VCaP (cell line): ENCODE data around the gene KIAA0753.

Experiments used
- H3K27ac ChIP-seq: fragments of 450-650 bp; 2 replicates; pipeline ENCODE4 v1.5.1; 2017
- CTCF ChIP-seq: fragments of 450-650 bp; conservative IDR thresholded peaks from 2 replicates; pipeline ENCODE4 v1.5.1; 2017; ENCODE audit warnings: mild to moderate bottlenecking, moderate library complexity

The KIAA0753 gene

DNA sequence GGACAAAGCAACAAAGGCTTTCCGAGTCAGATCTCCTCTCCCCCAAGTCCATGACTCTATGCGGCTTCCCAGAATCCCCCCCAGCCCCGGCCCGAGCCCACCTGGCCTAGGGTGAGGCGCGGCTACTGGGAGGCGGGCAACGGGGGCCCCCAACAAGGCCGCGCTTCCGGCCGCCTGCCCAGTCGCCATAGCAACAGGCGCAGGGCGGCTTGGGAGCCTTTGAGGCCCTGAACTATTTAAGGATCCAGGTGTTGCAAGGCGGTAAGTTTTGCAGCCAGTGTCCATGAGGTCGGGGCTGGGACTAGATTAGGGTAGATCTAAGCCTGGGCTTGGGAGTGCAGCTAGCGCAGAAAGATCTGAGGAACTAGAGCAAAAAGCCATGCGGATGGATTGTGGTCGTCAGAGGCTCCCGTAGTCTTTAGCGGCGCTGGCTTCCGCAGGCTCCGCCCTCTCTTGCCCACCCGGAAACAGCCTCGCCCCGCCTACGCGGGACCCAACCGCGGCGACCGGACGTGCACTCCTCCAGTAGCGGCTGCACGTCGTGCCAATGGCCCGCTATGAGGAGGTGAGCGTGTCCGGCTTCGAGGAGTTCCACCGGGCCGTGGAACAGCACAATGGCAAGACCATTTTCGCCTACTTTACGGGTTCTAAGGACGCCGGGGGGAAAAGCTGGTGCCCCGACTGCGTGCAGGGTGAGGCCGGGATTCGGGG lies at the start of gene KIAA0753, which contains the start of gene TXNDC17:
Gene KIAA0753 (minus strand): TSS at position 176 of the 711 bp plus-strand sequence. CDS start 5,608 bp downstream, outside the sequence.
Gene TXNDC17 (plus strand): TSS at position 525 of the 711 bp plus-strand sequence. CDS start 23 bp downstream, at position 548.
- no peak for TF ChIP-seq CTCF
- H3K27ac ChIP-seq: peak within 1 kb of the TSS; percentile 84

DNA sequence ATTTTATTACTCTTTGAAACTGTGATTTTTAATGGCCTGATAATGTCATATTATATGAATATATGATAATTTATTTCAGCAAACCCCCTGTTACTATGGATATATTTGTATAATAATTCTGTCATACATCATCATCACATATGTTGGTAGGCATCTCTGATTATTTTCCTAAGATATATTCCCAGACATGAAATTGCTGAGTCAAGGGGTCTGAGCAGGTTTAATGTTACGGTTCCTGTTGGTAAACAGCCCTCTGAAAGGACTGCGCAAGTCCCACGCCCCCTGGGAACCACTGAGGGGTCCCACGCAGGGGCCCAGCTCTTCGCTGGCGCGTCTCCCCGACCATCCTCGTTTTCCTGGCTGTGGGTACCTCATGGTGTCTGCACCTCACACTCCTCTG lies 48.4 kb upstream of the KIAA0753 start:
- H3K27ac ChIP-seq: no peak overlapping the region
- no peak for TF ChIP-seq CTCF

DNA sequence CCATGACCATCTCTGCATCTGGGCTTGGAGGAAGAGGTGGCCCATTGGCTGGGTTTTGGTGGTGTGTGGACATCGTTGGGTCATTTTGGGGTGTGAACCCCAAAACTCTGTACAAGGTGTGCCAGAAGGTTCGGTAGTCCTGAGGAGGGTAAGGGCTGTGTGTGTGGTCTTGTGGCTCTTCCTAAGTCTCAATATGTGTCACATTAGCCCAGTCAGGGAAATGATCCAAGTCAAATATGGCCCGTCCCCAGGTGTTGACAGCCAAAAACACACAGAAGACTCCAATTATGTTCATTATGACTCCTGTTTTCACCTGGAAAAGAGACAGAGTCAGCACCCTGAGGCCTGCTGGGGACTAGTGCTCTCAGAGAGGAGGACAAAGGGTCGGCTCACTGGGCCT lies 45.5 kb upstream of the KIAA0753 start:
- no peak for TF ChIP-seq CTCF
- no peak overlapping the region for H3K27ac ChIP-seq

GRCh38 chr17:6684881-6685767 lies 44.6 kb upstream of the KIAA0753 start:
- TF ChIP-seq CTCF: no peak
- H3K27ac ChIP-seq: no peak overlapping the region

DNA sequence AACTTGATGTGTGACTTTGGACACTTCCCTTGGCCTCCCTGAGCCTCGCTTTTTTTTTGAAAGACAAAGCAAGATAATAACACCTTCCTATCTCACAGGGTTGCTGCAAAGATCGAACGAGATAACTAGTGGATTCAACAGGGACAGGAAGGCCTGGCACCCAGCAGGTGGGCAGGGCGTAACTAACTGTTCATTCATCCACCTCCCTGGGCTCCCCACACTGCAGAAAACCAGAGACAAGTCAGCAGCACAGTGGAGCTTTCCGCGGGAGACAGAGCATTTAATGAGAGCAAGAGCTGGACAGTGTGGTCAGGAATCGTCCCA lies 43.9 kb upstream of the KIAA0753 start:
- TF ChIP-seq CTCF: no peak
- no peak overlapping the region for H3K27ac ChIP-seq

- H3K27ac ChIP-seq: no peak overlapping the region
These were observed 43.4 kb upstream of the KIAA0753 start for GRCh38 chr17:6683730-6684459.

More at GRCh38 chr17:6683730-6684459, 43.4 kb upstream of the KIAA0753 start:
- no peak for TF ChIP-seq CTCF
